ENCODE data around the gene SSH3. TPM values are rescaled to one million over a fixed set of nuclear protein-coding genes. Genes with fewer than 3 reads are reported as not detected.

Gene SSH3
- total RNA-seq, 1 donor from 2014 or later: 36.4 TPM

DNA sequence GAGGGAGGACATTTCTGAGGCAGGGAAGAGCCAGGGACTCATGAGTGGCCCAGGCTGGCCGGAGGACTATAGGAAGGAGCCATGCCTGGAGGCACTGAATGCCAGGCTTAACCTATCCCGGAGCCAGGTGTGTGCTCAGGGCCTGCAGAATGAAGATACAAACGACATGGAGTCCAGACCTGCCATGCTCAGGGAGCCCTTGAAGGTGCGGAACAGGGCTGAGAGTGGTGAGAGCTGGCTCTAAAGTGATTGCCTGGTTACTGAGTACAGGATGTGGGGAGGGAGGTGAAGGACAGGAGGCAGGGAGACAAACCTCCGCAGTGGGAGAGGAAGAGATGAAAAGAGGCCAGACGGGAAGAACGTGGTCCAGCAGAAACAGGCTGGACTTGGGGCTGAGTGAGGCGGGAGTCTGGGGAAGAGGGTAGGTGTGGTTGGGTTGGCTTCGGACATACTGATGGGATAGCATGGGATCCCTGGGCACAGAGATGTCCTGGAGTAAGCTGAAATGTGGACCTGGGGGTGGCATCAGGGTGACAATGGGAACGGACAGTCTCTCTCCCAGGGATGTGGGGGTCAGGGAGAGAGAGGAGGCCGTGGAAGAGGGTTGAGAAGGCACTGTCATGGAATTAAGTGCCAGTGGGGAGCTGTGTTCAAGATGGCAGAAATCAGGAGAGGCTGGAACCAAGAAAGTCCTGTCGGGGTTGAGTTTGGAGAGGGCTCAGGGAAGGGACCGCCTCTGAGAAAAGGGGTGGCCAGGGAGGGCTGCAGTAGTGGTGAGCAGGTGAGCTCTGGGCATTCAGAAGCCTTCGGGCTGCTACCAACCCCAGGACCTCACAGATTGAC, 15.8 kb upstream of the SSH3 start:
- Histone ChIP-seq H3K36me3 (peaks cover 59% of the 10 kb centered on the region), H3K27me3 (no peaks in the 10 kb centered on the region), H3K27ac (peak overlapping the region; percentile 96), H3K9me3 (no peaks in the 10 kb centered on the region), H3K4me1 (peaks cover 55% of the 10 kb centered on the region), H3K4me3 (peak overlapping the region; percentile 85)
- no peak for ATAC-seq
- intact Hi-C loops (cut with DNase I): no loop called here
- TF ChIP-seq, protein P1, sequence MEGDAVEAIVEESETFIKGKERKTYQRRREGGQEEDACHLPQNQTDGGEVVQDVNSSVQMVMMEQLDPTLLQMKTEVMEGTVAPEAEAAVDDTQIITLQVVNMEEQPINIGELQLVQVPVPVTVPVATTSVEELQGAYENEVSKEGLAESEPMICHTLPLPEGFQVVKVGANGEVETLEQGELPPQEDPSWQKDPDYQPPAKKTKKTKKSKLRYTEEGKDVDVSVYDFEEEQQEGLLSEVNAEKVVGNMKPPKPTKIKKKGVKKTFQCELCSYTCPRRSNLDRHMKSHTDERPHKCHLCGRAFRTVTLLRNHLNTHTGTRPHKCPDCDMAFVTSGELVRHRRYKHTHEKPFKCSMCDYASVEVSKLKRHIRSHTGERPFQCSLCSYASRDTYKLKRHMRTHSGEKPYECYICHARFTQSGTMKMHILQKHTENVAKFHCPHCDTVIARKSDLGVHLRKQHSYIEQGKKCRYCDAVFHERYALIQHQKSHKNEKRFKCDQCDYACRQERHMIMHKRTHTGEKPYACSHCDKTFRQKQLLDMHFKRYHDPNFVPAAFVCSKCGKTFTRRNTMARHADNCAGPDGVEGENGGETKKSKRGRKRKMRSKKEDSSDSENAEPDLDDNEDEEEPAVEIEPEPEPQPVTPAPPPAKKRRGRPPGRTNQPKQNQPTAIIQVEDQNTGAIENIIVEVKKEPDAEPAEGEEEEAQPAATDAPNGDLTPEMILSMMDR (IDR thresholded peaks at IDR 0.05): no peak
- no peak for DNase-seq

DNA sequence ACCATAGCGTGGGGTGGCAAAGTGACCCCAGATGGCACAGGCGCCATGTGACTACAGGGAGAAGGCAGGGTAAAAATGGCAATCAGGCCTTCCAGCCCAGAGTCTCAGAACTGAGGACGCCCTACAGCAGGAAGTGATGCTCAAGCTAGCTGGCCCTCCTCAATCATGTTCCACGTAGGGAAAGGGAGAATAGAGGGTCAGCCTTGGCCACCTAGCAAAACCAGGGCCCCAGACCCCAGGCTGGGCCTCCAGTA, 15.2 kb upstream of the SSH3 start:
- DNase-seq (no peak), ATAC-seq (no peak)
- Histone ChIP-seq H3K9me3 (no peaks in the 10 kb centered on the region), H3K27ac (peak overlapping the region; percentile 96), H3K36me3 (peaks cover 59% of the 10 kb centered on the region), H3K4me3 (peak overlapping the region; percentile 85), H3K27me3 (no peaks in the 10 kb centered on the region), H3K4me1 (peaks cover 54% of the 10 kb centered on the region)
- TF ChIP-seq, protein P1 (IDR thresholded peaks at IDR 0.05): no peak
- intact Hi-C loops (cut with DNase I): no loop called here

DNA sequence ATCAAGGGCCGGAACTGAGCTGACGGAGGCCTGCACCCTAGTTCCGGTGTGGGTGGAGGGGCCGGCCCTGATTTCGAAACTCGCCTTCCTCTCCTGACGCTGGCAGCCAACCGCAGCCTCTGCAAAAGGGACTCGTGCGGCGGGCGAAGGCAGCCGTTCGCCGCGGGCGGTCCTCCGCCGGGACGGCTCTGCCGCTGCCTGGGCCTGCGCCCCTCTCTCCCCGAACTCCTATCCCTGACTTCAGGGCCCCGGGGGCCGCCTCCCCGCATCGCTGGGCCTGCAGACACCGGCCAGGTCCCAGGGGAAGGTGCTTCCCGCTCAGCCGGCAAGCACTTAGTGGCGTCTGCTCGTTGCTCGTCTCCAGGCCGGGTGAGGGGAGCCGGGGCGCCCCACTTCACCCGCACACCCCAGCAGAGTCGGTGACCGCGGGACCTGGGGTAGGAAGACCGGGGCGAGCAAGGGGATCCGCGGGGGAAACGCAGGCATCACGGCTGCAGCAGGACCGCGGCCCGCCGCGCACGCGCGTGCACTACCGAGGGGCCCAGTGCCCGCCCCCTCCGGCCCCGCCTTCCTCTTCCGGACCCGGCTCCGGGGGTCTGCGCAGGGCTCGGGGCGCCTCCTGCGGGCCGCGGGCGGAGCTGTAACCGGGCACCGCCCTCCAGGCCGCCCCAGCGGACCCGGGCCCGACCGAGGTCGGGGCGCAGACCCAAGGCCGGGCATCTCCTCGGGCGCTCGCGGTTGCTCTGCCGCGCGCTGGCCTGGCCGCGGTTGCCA, 14.7 kb upstream of the SSH3 start:
- Histone ChIP-seq H3K9me3 (no peaks in the 10 kb centered on the region), H3K36me3 (peaks cover 55% of the 10 kb centered on the region), H3K27ac (peak overlapping the region; percentile 96), H3K4me3 (peak overlapping the region; percentile 85), H3K27me3 (no peaks in the 10 kb centered on the region), H3K4me1 (peaks cover 53% of the 10 kb centered on the region)
- TF ChIP-seq, protein P1 (IDR thresholded peaks at IDR 0.05): peak; percentile 39
- intact Hi-C loops (cut with DNase I): no loop called here
- ATAC-seq (peak; percentile 83), DNase-seq (peak; percentile 96)

DNA sequence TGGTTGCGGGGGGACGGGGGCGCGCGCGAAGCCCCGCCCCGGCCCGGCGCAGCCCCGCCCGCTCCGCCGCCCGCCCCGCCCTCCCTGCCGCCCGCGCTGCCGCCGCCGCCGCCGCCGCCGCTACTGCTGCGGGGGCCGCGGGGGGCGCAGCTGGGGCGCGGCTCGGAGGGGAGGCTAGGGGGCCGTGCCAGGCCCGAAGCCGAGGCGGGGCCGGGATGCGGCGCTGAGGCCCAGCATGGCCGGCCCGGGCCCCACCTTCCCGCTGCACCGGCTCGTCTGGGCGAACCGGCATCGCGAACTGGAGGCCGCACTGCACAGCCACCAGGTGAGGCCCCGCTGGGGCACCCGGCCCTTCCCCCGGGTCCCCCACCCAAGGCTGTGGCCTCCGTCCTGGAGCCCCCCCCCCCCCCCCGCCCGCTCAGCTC, 14.1 kb upstream of the SSH3 start, which contains the start of gene ANKRD13D:
ANKRD13D (plus strand) TSS at position 78 of the 425 bp plus-strand sequence; CDS start at position 236, 158 bp downstream.
- no peak for ATAC-seq
- Histone ChIP-seq H3K27me3 (no peaks in the 10 kb centered on the region), H3K4me1 (peaks cover 48% of the 10 kb centered on the region), H3K9me3 (no peaks in the 10 kb centered on the region), H3K36me3 (peaks cover 49% of the 10 kb centered on the region), H3K27ac (peak within 1 kb of the TSS; percentile 96), H3K4me3 (peak within 1 kb of the TSS; percentile 85)
- no peak for DNase-seq
- intact Hi-C loops (cut with DNase I): no loop called here
- TF ChIP-seq, protein P1 (IDR thresholded peaks at IDR 0.05): no peak

DNA sequence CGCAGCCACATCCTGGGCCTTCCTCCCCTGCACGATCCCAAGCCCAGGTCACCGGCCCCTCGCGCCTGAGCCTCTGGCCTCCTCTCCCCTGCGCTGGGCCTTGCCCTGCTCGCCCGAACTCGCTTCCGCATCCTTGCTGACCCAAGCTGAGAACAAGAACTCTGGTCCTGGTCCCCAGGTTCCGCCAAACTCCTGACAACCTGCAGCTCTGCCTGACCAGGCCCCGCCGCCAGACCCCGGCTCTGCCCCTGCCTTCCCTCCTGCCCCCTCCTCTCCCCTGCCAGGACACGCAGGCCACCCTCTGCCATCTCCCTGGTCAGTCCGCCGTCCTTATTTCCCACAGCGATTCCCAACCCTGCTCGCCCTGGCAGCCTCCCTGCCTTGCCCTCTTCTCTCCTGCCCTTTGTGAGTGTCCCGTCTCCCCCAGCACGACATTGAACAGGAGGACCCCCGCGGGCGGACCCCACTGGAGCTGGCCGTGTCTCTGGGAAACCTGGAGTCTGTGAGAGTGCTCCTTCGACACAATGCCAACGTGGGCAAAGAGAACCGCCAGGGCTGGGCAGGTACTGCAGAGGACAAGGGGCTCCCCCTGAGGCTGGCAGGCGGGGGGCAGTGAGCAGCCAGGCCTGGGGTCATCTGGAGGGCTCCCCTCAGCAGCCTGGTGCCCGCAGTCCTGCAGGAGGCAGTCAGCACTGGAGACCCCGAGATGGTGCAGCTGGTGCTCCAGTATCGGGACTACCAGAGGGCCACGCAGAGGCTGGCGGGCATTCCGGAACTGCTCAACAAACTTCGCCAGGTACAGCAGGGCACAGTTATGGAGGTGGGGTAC, 13.5 kb upstream of the SSH3 start:
- no peaks in the 10 kb centered on the region for H3K9me3 ChIP-seq
- TF ChIP-seq, protein P1 (IDR thresholded peaks at IDR 0.05): no peak
- H3K4me1 ChIP-seq: peaks cover 48% of the 10 kb centered on the region
- peak overlapping the region; percentile 85 for H3K4me3 ChIP-seq
- ATAC-seq (peak; percentile 2), DNase-seq (no peak)
- H3K27me3 ChIP-seq: no peaks in the 10 kb centered on the region
- H3K36me3 ChIP-seq: peaks cover 43% of the 10 kb centered on the region
- H3K27ac ChIP-seq: peak overlapping the region; percentile 81
- intact Hi-C loops (cut with DNase I): no loop called here

Measured in upper lobe of right lung (tissue), 1 donor.